HepG2 (cell line): Measurements from ENCODE around the gene PIEZO2. TPM values are rescaled to one million over a fixed set of nuclear protein-coding genes. Genes with fewer than 3 reads are reported as not detected.

Experiments used
- ATAC-seq: fragments of 200-7000 bp; cut with Tn5 transposase; 3 replicates; pipeline ENCODE4 v1.9.1; 2020; ENCODE audit warnings: mild to moderate bottlenecking, moderate library complexity
- BruUV-seq: library from RNA; stranded (reverse); fragments of 400-500 nt; replicated peaks from 2 replicates; lab custom pipeline; 2021; lab: Mats Ljungman, UMichigan
- CTCF ChIA-PET: fragments of 300-600 bp; formaldehyde crosslinking; extraction: SDS; loops from one replicate; lab custom pipeline; 2021; ENCODE audit warnings: low total read pairs, inconsistent platforms, low intra/inter-chr PET ratio; lab: Yijun Ruan, JAX
- POLR2A ChIA-PET: fragments of 350-600 bp; sonication (Branson Sonifier 250); formaldehyde crosslinking; loops from one replicate; lab custom pipeline; 2020; ENCODE audit warnings: antibody characterized with exemption, inconsistent platforms; lab: Yijun Ruan, JAX
- DNase-seq: peaks from one replicate; pipeline ENCODE4 v3.0.0-alpha.2; 2015; ENCODE audit warnings: low spot score
- FAIRE-seq: peaks from 3 replicates; lab custom pipeline; 2011; peaks lifted over from hg19 to GRCh38; lab: Jason Lieb, UNC
- H2AFZ ChIP-seq: one replicate; pipeline ENCODE4 v1.6.1; 2011; ENCODE audit warnings: low read length, inconsistent platforms
- H3K27ac ChIP-seq: fragments of 300-600 bp; 3 replicates; pipeline ENCODE4 v1.8.0; 2011; ENCODE audit warnings: mixed run types, mild to moderate bottlenecking, mixed read lengths, low read length, inconsistent platforms; ENCODE audit not compliant: insufficient read depth; ENCODE audit errors: extremely low read length
- H3K27me3 ChIP-seq, 2 experiments: fragments of 200-600 bp in 1 of 2; 2 replicates in 1 of 2; 3 replicates in 1 of 2; pipeline versions ENCODE4 v1.6.0 to v1.8.0; 2011; ENCODE audit warnings: low read length in 2 of 2, mild to moderate bottlenecking in 2 of 2, moderate library complexity in 2 of 2, inconsistent platforms in 1 of 2; ENCODE audit not compliant: insufficient read depth in 2 of 2, control insufficient read depth in 1 of 2
- H3K36me3 ChIP-seq, 2 experiments: fragments of 200-600 bp in 1 of 2; replicated peaks in 1 of 2; 2 replicates in 1 of 2; 3 replicates in 1 of 2; pipeline versions ENCODE4 v1.5.1 to v1.8.0; 2011; ENCODE audit warnings: low read length in 2 of 2, inconsistent platforms in 1 of 2; ENCODE audit not compliant: insufficient read depth in 2 of 2, control insufficient read depth in 1 of 2
- H3K4me1 ChIP-seq: 2 replicates; pipeline ENCODE4 v1.5.1; 2012; ENCODE audit warnings: low read length, inconsistent platforms; ENCODE audit not compliant: insufficient read depth
- H3K4me2 ChIP-seq: 2 replicates; pipeline ENCODE4 v1.6.0; 2011; ENCODE audit warnings: low read depth, low read length, inconsistent platforms
- H3K4me3 ChIP-seq, 3 experiments: fragments of 200-600 bp in 1 of 3; sonication (generic), shearing (Covaris generic) in 1 of 3; replicated peaks in 1 of 3; 2 replicates each; pipeline ENCODE4 v1.5.1; 2011 to 2016; ENCODE audit warnings: low read length in 3 of 3, inconsistent platforms in 2 of 3, low read depth in 2 of 3, mild to moderate bottlenecking in 2 of 3, control low read depth in 1 of 3, mixed read lengths in 1 of 3; ENCODE audit not compliant: insufficient read depth in 1 of 3
- H3K79me2 ChIP-seq: one replicate; pipeline ENCODE4 v1.6.1; 2011; ENCODE audit warnings: low read length, inconsistent platforms; ENCODE audit not compliant: insufficient read depth
- H3K9ac ChIP-seq: 2 replicates; pipeline ENCODE4 v1.6.0; 2011; ENCODE audit warnings: mild to moderate bottlenecking, low read depth, low read length, inconsistent platforms; ENCODE audit not compliant: insufficient read depth
- H3K9me3 ChIP-seq: 2 replicates; pipeline ENCODE4 v1.5.1; 2012; ENCODE audit warnings: mild to moderate bottlenecking, low read length
- H4K20me1 ChIP-seq: 2 replicates; pipeline ENCODE4 v1.6.0; 2011; ENCODE audit warnings: inconsistent platforms, mild to moderate bottlenecking, low read length, moderate library complexity; ENCODE audit not compliant: insufficient read depth
- BHLHE40 ChIP-seq: IDR thresholded peaks from 2 replicates; pipeline ENCODE4 v1.6.1; 2011; ENCODE audit warnings: low read length, improper control_type of control experiment
- DNMT1 ChIP-seq: sonication (generic); formaldehyde crosslinking; IDR thresholded peaks from 2 replicates; pipeline ENCODE4 v1.5.1; 2020; ENCODE audit warnings: mild to moderate bottlenecking, missing genetic modification reagents
- DNMT3B ChIP-seq: conservative IDR thresholded peaks from 2 replicates; pipeline ENCODE4 v1.6.1; 2016; ENCODE audit warnings: missing biosample characterization, control low read depth
- FOXO1 ChIP-seq: sonication (generic); formaldehyde crosslinking; IDR thresholded peaks from 2 replicates; pipeline ENCODE4 v1.4.0; 2020; ENCODE audit warnings: missing genetic modification reagents
- GLI4 ChIP-seq: sonication (generic); formaldehyde crosslinking; IDR thresholded peaks from 2 replicates; pipeline ENCODE4 v1.5.1; 2020; ENCODE audit warnings: missing genetic modification reagents, mild to moderate bottlenecking, moderate library complexity, borderline replicate concordance
- MAFG ChIP-seq: sonication (generic); formaldehyde crosslinking; IDR thresholded peaks from 2 replicates; pipeline ENCODE4 v1.5.1; 2020; ENCODE audit warnings: mild to moderate bottlenecking, missing genetic modification reagents
- ONECUT2 ChIP-seq: sonication (generic); formaldehyde crosslinking; IDR thresholded peaks from 2 replicates; pipeline ENCODE4 v1.4.0; 2020; ENCODE audit warnings: missing genetic modification reagents
- PLRG1 ChIP-seq: fragments of 450-650 bp; conservative IDR thresholded peaks from 2 replicates; pipeline ENCODE4 v1.6.1; 2016
- POGZ ChIP-seq: sonication (generic); formaldehyde crosslinking; IDR thresholded peaks from 2 replicates; pipeline ENCODE4 v1.4.0; 2020; ENCODE audit warnings: mild to moderate bottlenecking, missing genetic modification reagents
- RFX5 ChIP-seq: IDR thresholded peaks from 2 replicates; pipeline ENCODE4 v1.6.1; 2011; ENCODE audit warnings: low read depth, low read length, improper control_type of control experiment
- SIX1 ChIP-seq: sonication (generic); formaldehyde crosslinking; IDR thresholded peaks from 2 replicates; pipeline ENCODE4 v1.4.0; 2020; ENCODE audit warnings: missing genetic modification reagents, borderline replicate concordance
- TBL1XR1 ChIP-seq: fragments of 150-350 bp; IDR thresholded peaks from 2 replicates; pipeline ENCODE4 v1.6.1; 2014; ENCODE audit warnings: borderline replicate concordance, low read length; ENCODE audit not compliant: partially characterized antibody
- ZFP37 ChIP-seq: sonication (generic); formaldehyde crosslinking; IDR thresholded peaks from 2 replicates; pipeline ENCODE4 v1.4.0; 2020; ENCODE audit warnings: missing genetic modification reagents, borderline replicate concordance
- ZNF256 ChIP-seq: sonication (generic); formaldehyde crosslinking; conservative IDR thresholded peaks from 2 replicates; pipeline ENCODE4 v1.4.0; 2020; ENCODE audit warnings: missing genetic modification reagents
- ZNF260 ChIP-seq: sonication (generic); formaldehyde crosslinking; IDR thresholded peaks from 2 replicates; pipeline ENCODE4 v1.4.0; 2020; ENCODE audit warnings: missing genetic modification reagents, low read depth, mild to moderate bottlenecking, borderline replicate concordance
- ZNF564 ChIP-seq: sonication (generic); formaldehyde crosslinking; IDR thresholded peaks from 2 replicates; pipeline ENCODE4 v1.8.1; 2023; ENCODE audit warnings: mild to moderate bottlenecking, missing genetic modification reagents
- ZNF619 ChIP-seq: sonication (generic); formaldehyde crosslinking; IDR thresholded peaks from 2 replicates; pipeline ENCODE4 v1.4.0; 2020; ENCODE audit warnings: mild to moderate bottlenecking, missing genetic modification reagents
- ZNF703 ChIP-seq: sonication (generic); formaldehyde crosslinking; IDR thresholded peaks from 2 replicates; pipeline ENCODE4 v1.5.1; 2020; ENCODE audit warnings: missing genetic modification reagents, mild to moderate bottlenecking, moderate library complexity, borderline replicate concordance
- ZNF724P ChIP-seq: sonication (generic); formaldehyde crosslinking; IDR thresholded peaks from 2 replicates; pipeline ENCODE4 v1.8.0; 2022; ENCODE audit warnings: missing genetic modification reagents, borderline replicate concordance
- ZSCAN20 ChIP-seq: sonication (generic); formaldehyde crosslinking; IDR thresholded peaks from 2 replicates; pipeline ENCODE4 v1.4.0; 2020; ENCODE audit warnings: missing genetic modification reagents, mild to moderate bottlenecking, borderline replicate concordance
- WGBS: methylation state at CpG from one replicate; pipeline ENCODE4 v1.1.6; 2017; ENCODE audit warnings: low lambda C conversion rate; 5-methylcytosine and 5-hydroxymethylcytosine counted together
- in situ Hi-C: cut with HindIII; loops from 2 replicates; pipeline ENCODE4 v1.10.0; 2017; ENCODE audit warnings: low pct_unique_long_range_greater_than_20kb; ENCODE audit not compliant: extremely low pct_ligation_motif_present
- intact Hi-C: fragments of 100-400 bp; cut with micrococcal nuclease; formaldehyde crosslinking; loops from one replicate; pipeline ENCODE4 v1.10.0; 2022; ENCODE audit not compliant: unreplicated experiment
- polyA plus RNA-seq, 8 experiments: library from polyadenylated mRNA; depleted of rRNA in 3 of 8; stranded (reverse) in 7 of 8; unstranded in 1 of 8; fragments of >200 nt; fragmentation: Illumina TruSeq in 4 of 8; extraction: Trizol in 4 of 8; gene quantifications; 2 replicates each; pipeline versions ENCODE4 v1.2.1 to v1.2.3, GENCODE V29; 2011 to 2016; ENCODE audit warnings: low read depth in 4 of 8, missing spikeins in 1 of 8, mixed read lengths in 1 of 8; ENCODE audit not compliant: insufficient read depth in 1 of 8
- total RNA-seq, 5 experiments: library from RNA; depleted of rRNA; stranded (reverse); fragments of >200 nt; fragmentation: Illumina TruSeq; extraction: Trizol; gene quantifications; 2 replicates each; pipeline ENCODE4 v1.2.3, GENCODE V29; 2016; ENCODE audit warnings: low read depth in 1 of 5
- TF ChIP-seq, protein P1 (sequence below): sonication (generic); formaldehyde crosslinking; IDR thresholded peaks from 2 replicates; pipeline ENCODE4 v1.4.0; 2020; ENCODE audit warnings: mild to moderate bottlenecking, missing genetic modification reagents
- TF ChIP-seq, protein P2 (sequence below): sonication (generic); formaldehyde crosslinking; IDR thresholded peaks from 2 replicates; pipeline ENCODE4 v1.9.0; 2022; ENCODE audit warnings: missing genetic modification reagents, mild to moderate bottlenecking, borderline replicate concordance

Gene PIEZO2
- total and polyA plus RNA-seq, 2 of the 13 experiments (the other 11 are each of a cell fraction or from before 2014, with no cell fraction given) = 15.2 to 27.2 TPM

DNA sequence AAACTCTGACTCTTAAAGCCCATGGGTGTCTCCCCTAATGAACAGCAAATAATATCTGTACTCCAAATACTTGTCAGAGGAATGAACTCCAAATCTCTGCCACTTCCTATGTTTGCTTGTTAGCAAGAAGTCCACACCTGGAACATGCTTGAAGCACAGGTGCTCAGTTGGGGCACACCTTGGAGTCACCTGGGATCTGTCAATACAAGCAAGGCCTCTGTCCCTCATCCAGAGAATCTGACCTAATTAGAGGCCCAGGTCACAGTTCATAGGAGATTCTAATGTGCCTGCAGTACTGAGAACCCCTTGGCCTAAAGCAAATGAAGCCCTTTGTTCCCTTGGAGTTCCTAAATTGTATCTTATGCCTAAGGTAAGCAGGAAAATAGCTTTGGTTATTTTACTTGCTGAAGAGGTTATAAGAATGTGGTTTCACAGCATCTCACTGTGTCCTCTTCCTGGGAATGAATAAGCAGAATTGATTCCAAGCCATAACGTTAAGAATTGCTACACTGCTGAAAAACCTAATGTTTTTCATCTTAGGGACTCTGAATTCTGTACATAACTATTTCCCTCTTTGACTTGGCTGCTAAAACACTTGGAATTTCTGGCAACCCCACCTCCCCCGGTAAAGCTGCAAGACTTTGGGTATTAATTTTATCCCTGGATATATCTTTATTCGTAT lies 113.4 kb downstream of the PIEZO2 start (continued):
- TF ChIP-seq MAFG (no peak), SIX1 (CRISPR knock-in tag) (no peak), RFX5 (no peak), ZNF724P (CRISPR knock-in tag) (no peak), POGZ (CRISPR knock-in tag) (no peak)
- TF ChIP-seq, all 625 proteins: peak for 0

DNA sequence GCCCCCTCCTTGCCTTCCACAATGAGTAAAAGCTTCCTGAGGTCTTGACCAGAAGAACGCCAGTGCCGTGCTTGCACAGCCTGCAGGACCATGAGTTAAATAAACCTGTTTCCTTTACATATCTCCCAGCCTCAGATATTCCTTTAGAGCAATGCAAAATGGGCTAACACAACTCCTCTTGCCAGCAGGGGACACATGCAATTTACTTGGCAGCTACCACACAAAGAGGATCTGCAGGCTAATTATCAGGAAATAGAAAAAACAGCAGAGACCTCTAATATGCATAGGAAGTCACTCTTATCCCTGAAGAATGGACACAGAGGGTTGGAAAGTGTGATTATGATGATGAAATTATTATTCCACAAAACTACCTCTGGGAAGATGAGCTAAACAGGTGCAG lies 114.0 kb downstream of the PIEZO2 start:
- Histone ChIP-seq H3K27ac (no peak overlapping the region), H3K79me2 (peaks cover 3% of the 10 kb centered on the region), H3K9me3 (no peaks in the 10 kb centered on the region), H3K4me3 (no peak overlapping the region), H3K27me3 (no peaks in the 10 kb centered on the region), H3K4me1 (peaks cover 49% of the 10 kb centered on the region), H3K36me3 (no peaks in the 10 kb centered on the region), H4K20me1 (no peaks in the 10 kb centered on the region), H2AFZ (no peak overlapping the region), H3K4me2 (no peak overlapping the region), H3K9ac (no peak overlapping the region)
- POLR2A ChIA-PET = no interaction called here
- TF ChIP-seq FOXO1 (no peak), ZNF703 (CRISPR knock-in tag) (no peak), ZSCAN20 (CRISPR knock-in tag) (no peak), ZNF619 (CRISPR knock-in tag) (no peak), DNMT1 (CRISPR knock-in tag) (no peak), DNMT3B (no peak), TBL1XR1 (no peak), ZNF260 (CRISPR knock-in tag) (no peak), ONECUT2 (CRISPR knock-in tag) (no peak), ZNF256 (no peak), PLRG1 (no peak), GLI4 (CRISPR knock-in tag) (no peak), ZFP37 (CRISPR knock-in tag) (no peak), BHLHE40 (no peak), ZNF564 (CRISPR knock-in tag) (no peak)
- TF ChIP-seq, protein P1, sequence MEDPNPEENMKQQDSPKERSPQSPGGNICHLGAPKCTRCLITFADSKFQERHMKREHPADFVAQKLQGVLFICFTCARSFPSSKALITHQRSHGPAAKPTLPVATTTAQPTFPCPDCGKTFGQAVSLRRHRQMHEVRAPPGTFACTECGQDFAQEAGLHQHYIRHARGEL (CRISPR knock-in tag) = no peak
- TF ChIP-seq, protein P2, sequence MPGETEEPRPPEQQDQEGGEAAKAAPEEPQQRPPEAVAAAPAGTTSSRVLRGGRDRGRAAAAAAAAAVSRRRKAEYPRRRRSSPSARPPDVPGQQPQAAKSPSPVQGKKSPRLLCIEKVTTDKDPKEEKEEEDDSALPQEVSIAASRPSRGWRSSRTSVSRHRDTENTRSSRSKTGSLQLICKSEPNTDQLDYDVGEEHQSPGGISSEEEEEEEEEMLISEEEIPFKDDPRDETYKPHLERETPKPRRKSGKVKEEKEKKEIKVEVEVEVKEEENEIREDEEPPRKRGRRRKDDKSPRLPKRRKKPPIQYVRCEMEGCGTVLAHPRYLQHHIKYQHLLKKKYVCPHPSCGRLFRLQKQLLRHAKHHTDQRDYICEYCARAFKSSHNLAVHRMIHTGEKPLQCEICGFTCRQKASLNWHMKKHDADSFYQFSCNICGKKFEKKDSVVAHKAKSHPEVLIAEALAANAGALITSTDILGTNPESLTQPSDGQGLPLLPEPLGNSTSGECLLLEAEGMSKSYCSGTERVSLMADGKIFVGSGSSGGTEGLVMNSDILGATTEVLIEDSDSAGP (CRISPR knock-in tag) = no peak
- DNase-seq = no peak
- no peak for FAIRE-seq
- in situ Hi-C loops = no loop called here
- BruUV-seq = no TSS peak
- intact Hi-C loops = no loop called here
- CTCF ChIA-PET = no interaction called here
- no peak for ATAC-seq
- 100% methylated on average over 2 of the region's 2 CpGs for WGBS
